ENCODE measurements around the gene EYS. TPM values are rescaled to one million over a fixed set of nuclear protein-coding genes. Genes with fewer than 3 reads are reported as not detected.

EYS gene
- total RNA-seq, 1 experiment from 2014 or later = 1.5 TPM

DNA sequence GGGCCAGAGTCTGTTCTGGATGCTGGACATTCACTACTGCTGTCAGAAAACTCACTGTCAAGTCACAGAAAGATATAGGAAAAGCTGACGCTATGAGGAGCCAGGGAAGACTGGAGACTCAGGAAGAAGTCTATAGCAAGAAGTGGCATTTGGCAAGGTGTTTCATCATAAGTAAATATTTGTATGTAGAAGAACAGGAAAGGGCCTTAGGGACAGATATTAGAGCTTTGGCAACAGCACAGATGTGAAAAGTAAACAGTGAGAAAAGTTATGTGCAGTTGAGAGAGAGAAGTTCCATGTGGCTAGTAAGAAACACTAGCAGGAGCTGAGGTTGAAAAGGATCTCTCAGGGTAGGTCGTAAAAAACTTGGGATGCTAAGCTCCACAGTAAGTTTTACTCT is 1202.5 kb downstream of the EYS start:
- Mint-ChIP-seq H3K27me3 (ENCODE audit: insufficient read depth, unreplicated experiment) (no peaks in the 10 kb centered on the region), H3K36me3 (ENCODE audit: insufficient read depth, unreplicated experiment) (no peaks in the 10 kb centered on the region), H3K27ac (ENCODE audit: low read depth, unreplicated experiment) (no peak overlapping the region), H3K4me3 (ENCODE audit: unreplicated experiment) (no peak overlapping the region), H3K9me3 (ENCODE audit: unreplicated experiment) (no peaks in the 10 kb centered on the region), H3K4me1 (ENCODE audit: insufficient read depth, unreplicated experiment) (peaks cover 10% of the 10 kb centered on the region)
- TF ChIP-seq, protein P1, sequence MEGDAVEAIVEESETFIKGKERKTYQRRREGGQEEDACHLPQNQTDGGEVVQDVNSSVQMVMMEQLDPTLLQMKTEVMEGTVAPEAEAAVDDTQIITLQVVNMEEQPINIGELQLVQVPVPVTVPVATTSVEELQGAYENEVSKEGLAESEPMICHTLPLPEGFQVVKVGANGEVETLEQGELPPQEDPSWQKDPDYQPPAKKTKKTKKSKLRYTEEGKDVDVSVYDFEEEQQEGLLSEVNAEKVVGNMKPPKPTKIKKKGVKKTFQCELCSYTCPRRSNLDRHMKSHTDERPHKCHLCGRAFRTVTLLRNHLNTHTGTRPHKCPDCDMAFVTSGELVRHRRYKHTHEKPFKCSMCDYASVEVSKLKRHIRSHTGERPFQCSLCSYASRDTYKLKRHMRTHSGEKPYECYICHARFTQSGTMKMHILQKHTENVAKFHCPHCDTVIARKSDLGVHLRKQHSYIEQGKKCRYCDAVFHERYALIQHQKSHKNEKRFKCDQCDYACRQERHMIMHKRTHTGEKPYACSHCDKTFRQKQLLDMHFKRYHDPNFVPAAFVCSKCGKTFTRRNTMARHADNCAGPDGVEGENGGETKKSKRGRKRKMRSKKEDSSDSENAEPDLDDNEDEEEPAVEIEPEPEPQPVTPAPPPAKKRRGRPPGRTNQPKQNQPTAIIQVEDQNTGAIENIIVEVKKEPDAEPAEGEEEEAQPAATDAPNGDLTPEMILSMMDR (IDR thresholded peaks at IDR 0.05; ENCODE audit: unreplicated experiment) = no peak
- DNase-seq (ENCODE audit: unreplicated experiment) = peak; percentile 38
- BruUV-seq (replicated peaks) = no TSS peak
- ChIA-PET CTCF (interaction anchor here (0.6 to 2.5 kb wide), 3 partner anchors 8 to 17 kb away, joined by 3 to 4 read pairs (median 3); no protein-coding TSS in a partner anchor), POLR2A (interaction anchor here (1.2 kb wide), 1 partner anchor 11 kb away, joined by 5 read pairs; no protein-coding TSS in a partner anchor)
- intact Hi-C loops (cut with micrococcal nuclease) = no loop called here

DNA sequence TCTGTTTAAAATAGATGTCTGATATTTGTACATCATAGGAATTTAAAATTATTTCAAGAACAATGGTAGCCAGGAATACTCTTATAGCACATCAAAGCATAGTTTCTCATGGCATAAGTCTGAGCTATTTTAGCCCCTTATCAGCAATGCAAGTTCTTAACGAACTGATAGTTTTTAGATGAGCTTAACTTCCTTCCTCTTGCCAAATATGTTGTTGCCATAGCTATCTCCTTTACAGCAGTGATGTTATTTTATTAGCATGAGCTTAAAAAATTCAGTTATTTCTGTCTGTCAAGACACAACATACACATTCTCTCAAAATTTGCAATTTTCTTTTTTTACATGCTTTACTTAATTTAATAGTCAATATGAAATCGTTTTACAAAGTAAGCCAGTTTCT is 1204.2 kb downstream of the EYS start:
- POLR2A ChIA-PET = interaction anchor here (0.8 kb wide), 1 partner anchor 318 kb away, joined by 3 read pairs; no protein-coding TSS in a partner anchor
- BruUV-seq (replicated peaks) = no TSS peak
- TF ChIP-seq, protein P1 (IDR thresholded peaks at IDR 0.05; ENCODE audit: unreplicated experiment) = no peak

DNA sequence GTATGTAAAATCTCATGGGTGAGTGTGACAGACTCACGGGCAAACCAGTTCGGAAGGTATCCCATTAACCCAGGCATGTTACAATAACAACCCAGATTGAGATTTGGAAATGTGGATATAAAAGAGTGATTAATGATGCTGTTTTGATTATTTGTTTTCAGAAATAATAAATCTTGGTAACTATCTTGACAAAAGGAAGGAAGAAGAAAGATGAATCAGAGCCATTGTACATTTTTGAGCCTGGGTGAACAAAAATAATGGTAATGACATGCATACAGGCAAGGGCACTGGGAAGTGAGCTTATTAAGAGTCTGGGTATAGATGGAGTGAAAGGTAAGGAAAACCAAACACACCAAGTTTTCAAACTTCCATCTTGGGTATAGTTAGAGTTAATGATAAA is 1209.4 kb downstream of the EYS start:
- Mint-ChIP-seq H3K4me1 (ENCODE audit: insufficient read depth, unreplicated experiment) (no peaks in the 10 kb centered on the region), H3K27me3 (ENCODE audit: insufficient read depth, unreplicated experiment) (no peaks in the 10 kb centered on the region), H3K4me3 (ENCODE audit: unreplicated experiment) (no peak overlapping the region), H3K36me3 (ENCODE audit: insufficient read depth, unreplicated experiment) (peaks cover 6% of the 10 kb centered on the region), H3K27ac (ENCODE audit: low read depth, unreplicated experiment) (no peak overlapping the region), H3K9me3 (ENCODE audit: unreplicated experiment) (no peaks in the 10 kb centered on the region)
- no TSS peak for BruUV-seq (replicated peaks)
- TF ChIP-seq, protein P1 (IDR thresholded peaks at IDR 0.05; ENCODE audit: unreplicated experiment) = no peak
- no peak for DNase-seq (ENCODE audit: unreplicated experiment)
- ChIA-PET CTCF (interaction anchor here (0.6 kb wide), 1 partner anchor 62 kb away, joined by 3 read pairs; no protein-coding TSS in a partner anchor), POLR2A (no interaction called here)
- intact Hi-C loops (cut with micrococcal nuclease) = no loop called here

More for the DNA sequence above, 1204.2 kb downstream of the EYS start:
- peaks cover 10% of the 10 kb centered on the region for H3K4me1 Mint-ChIP-seq (ENCODE audit: insufficient read depth, unreplicated experiment)
- no peaks in the 10 kb centered on the region for H3K36me3 Mint-ChIP-seq (ENCODE audit: insufficient read depth, unreplicated experiment)
- intact Hi-C loops (cut with micrococcal nuclease) = no loop called here
- H3K4me3 Mint-ChIP-seq (ENCODE audit: unreplicated experiment) = no peak overlapping the region
- H3K27ac Mint-ChIP-seq (ENCODE audit: low read depth, unreplicated experiment) = no peak overlapping the region
- CTCF ChIA-PET = no interaction called here
- no peaks in the 10 kb centered on the region for H3K9me3 Mint-ChIP-seq (ENCODE audit: unreplicated experiment)
- H3K27me3 Mint-ChIP-seq (ENCODE audit: insufficient read depth, unreplicated experiment) = no peaks in the 10 kb centered on the region
- no peak for DNase-seq (ENCODE audit: unreplicated experiment)

DNA sequence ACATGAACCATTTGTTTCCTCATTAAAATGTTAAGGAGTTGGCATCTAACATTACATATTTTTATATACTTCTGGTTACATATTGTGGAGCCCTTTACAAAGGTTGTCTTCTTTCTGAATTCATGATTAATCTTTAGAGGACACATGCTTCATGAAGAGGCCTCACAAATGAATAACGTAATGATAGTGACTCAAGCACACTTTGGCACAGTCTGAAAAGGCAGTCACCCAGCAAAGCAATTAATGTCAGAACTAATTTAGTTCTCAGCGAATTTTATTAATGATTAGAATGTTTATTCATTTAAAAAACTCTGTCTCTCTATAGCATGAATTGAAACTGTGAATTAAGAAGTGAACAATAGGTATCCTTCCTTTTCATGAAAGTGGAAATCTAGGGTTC is 1217.3 kb downstream of the EYS start:
- POLR2A ChIA-PET = interaction anchor here (0.7 to 0.9 kb wide), 2 partner anchors 10 to 69 kb away, joined by 3 read pairs; no protein-coding TSS in a partner anchor

More for the DNA sequence above, 1217.3 kb downstream of the EYS start:
- Mint-ChIP-seq H3K27ac (ENCODE audit: low read depth, unreplicated experiment) (no peak overlapping the region), H3K27me3 (ENCODE audit: insufficient read depth, unreplicated experiment) (no peaks in the 10 kb centered on the region), H3K4me3 (ENCODE audit: unreplicated experiment) (no peak overlapping the region), H3K4me1 (ENCODE audit: insufficient read depth, unreplicated experiment) (no peaks in the 10 kb centered on the region), H3K36me3 (ENCODE audit: insufficient read depth, unreplicated experiment) (peaks cover 6% of the 10 kb centered on the region), H3K9me3 (ENCODE audit: unreplicated experiment) (no peaks in the 10 kb centered on the region)
- no peak for DNase-seq (ENCODE audit: unreplicated experiment)
- CTCF ChIA-PET = no interaction called here
- BruUV-seq (replicated peaks) = no TSS peak
- TF ChIP-seq, protein P1 (IDR thresholded peaks at IDR 0.05; ENCODE audit: unreplicated experiment) = no peak
- intact Hi-C loops (cut with micrococcal nuclease) = no loop called here

Data from MCF 10A (cell line).